HCT116 (cell line): ENCODE data around the gene FAT1. TPM values are rescaled to one million over a fixed set of nuclear protein-coding genes. Genes with fewer than 3 reads are reported as not detected.

ENCODE experiments used
- ATAC-seq: fragments of 200-7000 bp; cut with Tn5 transposase; 2 replicates; pipeline ENCODE4 v1.9.1; 2020; ENCODE audit warnings: mild to moderate bottlenecking, moderate library complexity
- BruUV-seq: library from RNA; stranded (reverse); fragments of 400-500 nt; replicated peaks from 2 replicates; lab custom pipeline; 2021; lab: Mats Ljungman, UMichigan
- CTCF ChIA-PET: fragments of 300-600 bp; sonication (Branson Sonifier 250); formaldehyde crosslinking; loops from one replicate; lab custom pipeline; 2021; ENCODE audit warnings: antibody characterized with exemption; lab: Charles Lee
- POLR2A ChIA-PET: fragments of 300-600, 350-600 bp; sonication (Branson Sonifier 250); formaldehyde crosslinking; loops from one replicate; lab custom pipeline; 2021; ENCODE audit warnings: antibody characterized with exemption; lab: Charles Lee
- RAD21 ChIA-PET, 2 experiments: fragments of 300-600 bp; sonication (Branson Sonifier 250); formaldehyde crosslinking; loops; one replicate each; lab custom pipeline; 2023; ENCODE audit warnings: low total read pairs in 2 of 2; ENCODE audit not compliant: uncharacterized antibody in 2 of 2, unreplicated experiment in 2 of 2, low non-redundant PET in 1 of 2; lab: Charles Lee
- DNase-seq: peaks from one replicate; pipeline ENCODE4 v3.0.0-alpha.2; 2010; ENCODE audit warnings: low read depth, low spot score
- H2AFZ ChIP-seq: fragments of 200-600 bp; shearing (Covaris generic), sonication (generic); 2 replicates; pipeline ENCODE4 v1.6.1; 2017; ENCODE audit warnings: low read depth, mixed run types, mixed read lengths, antibody characterized with exemption, low read length; ENCODE audit not compliant: poor library complexity, severe bottlenecking
- H3K27ac ChIP-seq: 2 replicates; pipeline ENCODE4 v1.5.1; 2012; ENCODE audit warnings: low read depth, low read length
- H3K27me3 ChIP-seq: fragments of 200-600 bp; sonication (generic); 2 replicates; pipeline ENCODE4 v1.6.1; 2016; ENCODE audit warnings: mixed run types, low read length, mixed read lengths; ENCODE audit not compliant: insufficient read depth
- H3K36me3 ChIP-seq, 2 experiments: fragments of 200-500 bp in 1 of 2; fragments of 200-600 bp in 1 of 2; sonication (Bioruptor generic) in 1 of 2; sonication (generic) in 1 of 2; 2 replicates each; pipeline versions ENCODE4 v1.5.1 to v1.6.1; 2014 to 2016; ENCODE audit warnings: low read length in 2 of 2, inconsistent platforms in 1 of 2, mixed read lengths in 1 of 2, mixed run types in 1 of 2; ENCODE audit not compliant: insufficient read depth in 2 of 2, control insufficient read depth in 1 of 2
- H3K4me1 ChIP-seq, 2 experiments: fragments of 200-600 bp in 1 of 2; sonication (generic) in 1 of 2; 2 replicates each; pipeline versions ENCODE4 v1.5.1 to v1.6.1; 2012 to 2017; ENCODE audit warnings: low read length in 2 of 2, inconsistent platforms in 1 of 2, mild to moderate bottlenecking in 1 of 2, mixed read lengths in 1 of 2, mixed run types in 1 of 2, moderate library complexity in 1 of 2; ENCODE audit not compliant: insufficient read depth in 2 of 2, control insufficient read depth in 1 of 2
- H3K4me2 ChIP-seq: fragments of 200-600 bp; sonication (generic); 2 replicates; pipeline ENCODE4 v1.6.1; 2017; ENCODE audit warnings: mixed run types, low read length, mixed read lengths
- H3K4me3 ChIP-seq, 2 experiments: fragments of 200-600 bp in 1 of 2; sonication (generic) in 1 of 2; replicated peaks in 1 of 2; 2 replicates each; pipeline ENCODE4 v1.5.1; 2011 to 2016; ENCODE audit warnings: low read length in 2 of 2, control low read depth in 1 of 2, low read depth in 1 of 2, mild to moderate bottlenecking in 1 of 2, mixed read lengths in 1 of 2, mixed run types in 1 of 2
- H3K79me2 ChIP-seq: fragments of 200-600 bp; sonication (generic); 2 replicates; pipeline ENCODE4 v1.6.1; 2017; ENCODE audit warnings: mild to moderate bottlenecking, mixed run types, low read length, moderate library complexity, mixed read lengths; ENCODE audit not compliant: insufficient read depth
- H3K9ac ChIP-seq: fragments of 200-600 bp; sonication (generic); 2 replicates; pipeline ENCODE4 v1.6.1; 2016; ENCODE audit warnings: low read length, mixed read lengths
- H3K9me2 ChIP-seq: fragments of 200-600 bp; sonication (generic), shearing (Covaris generic); 2 replicates; pipeline ENCODE4 v1.6.1; 2017; ENCODE audit warnings: mixed run types, mild to moderate bottlenecking, moderate library complexity; ENCODE audit not compliant: insufficient read depth
- H3K9me3 ChIP-seq, 2 experiments: fragments of 200-500 bp in 1 of 2; fragments of 200-600 bp in 1 of 2; sonication (Bioruptor generic) in 1 of 2; sonication (generic) in 1 of 2; 2 replicates each; pipeline ENCODE4 v1.6.1; 2014 to 2017; ENCODE audit warnings: low read length in 2 of 2, mixed read lengths in 2 of 2, inconsistent platforms in 1 of 2, low read depth in 1 of 2, mild to moderate bottlenecking in 1 of 2, mixed run types in 1 of 2, moderate library complexity in 1 of 2; ENCODE audit not compliant: control insufficient read depth in 1 of 2, insufficient read depth in 1 of 2
- H4K20me1 ChIP-seq: fragments of 200-600 bp; sonication (generic), shearing (Covaris generic); 2 replicates; pipeline ENCODE4 v1.6.1; 2017; ENCODE audit warnings: mixed run types, mild to moderate bottlenecking, moderate library complexity; ENCODE audit not compliant: insufficient read depth
- EGR1 ChIP-seq: IDR thresholded peaks from 2 replicates; pipeline ENCODE4 v1.6.1; 2012; ENCODE audit warnings: low read depth
- EZH2 ChIP-seq: fragments of 200-600 bp; sonication (generic); IDR thresholded peaks from 2 replicates; pipeline ENCODE4 v1.6.1; 2017; ENCODE audit warnings: antibody characterized with exemption, mixed run types
- EZH2phosphoT487 ChIP-seq: fragments of 200-600 bp; IDR thresholded peaks from 2 replicates; pipeline ENCODE4 v1.6.1; 2018; ENCODE audit warnings: antibody characterized with exemption, borderline replicate concordance
- FOSL1 ChIP-seq: IDR thresholded peaks from 2 replicates; pipeline ENCODE4 v1.6.1; 2012; ENCODE audit warnings: low read depth
- JUND ChIP-seq: IDR thresholded peaks from 2 replicates; pipeline ENCODE4 v1.6.1; 2012
- POLR2A ChIP-seq: IDR thresholded peaks from 2 replicates; pipeline ENCODE4 v1.7.0; 2011; ENCODE audit warnings: borderline replicate concordance; ENCODE audit not compliant: insufficient read depth, insufficient read length; ENCODE audit errors: extremely low read depth
- REST ChIP-seq: IDR thresholded peaks from 2 replicates; pipeline ENCODE4 v1.6.1; 2012; ENCODE audit warnings: low read depth
- SP1 ChIP-seq: IDR thresholded peaks from 2 replicates; pipeline ENCODE4 v1.6.1; 2012; ENCODE audit warnings: low read depth
- YY1 ChIP-seq: IDR thresholded peaks from 2 replicates; pipeline ENCODE4 v1.6.1; 2011; ENCODE audit warnings: low read length, low read depth, moderate library complexity, mild to moderate bottlenecking; ENCODE audit not compliant: insufficient replicate concordance; ENCODE audit errors: extremely low read depth
- ZBTB33 ChIP-seq: IDR thresholded peaks from 2 replicates; pipeline ENCODE4 v1.6.1; 2011; ENCODE audit warnings: mild to moderate bottlenecking, low read length, moderate library complexity; ENCODE audit not compliant: insufficient replicate concordance; ENCODE audit errors: extremely low read depth
- ZFX ChIP-seq: fragments of 450-650 bp; IDR thresholded peaks from 2 replicates; pipeline ENCODE4 v1.6.1; 2017
- intact Hi-C: fragments of 100-400 bp; cut with micrococcal nuclease; formaldehyde crosslinking; loops from 2 replicates; pipeline ENCODE4 v1.10.0; 2022
- total RNA-seq: library from RNA; stranded (reverse); gene quantifications from one replicate; pipeline ENCODE4 v1.2.1, GENCODE V29; 2021; ENCODE audit not compliant: unreplicated experiment

Gene FAT1
- total RNA-seq, 1 experiment from 2014 or later, result 676 TPM

- H3K27ac ChIP-seq, result no peak overlapping the region
- no peak for TF ChIP-seq FOSL1
- no peak for TF ChIP-seq EZH2
- TF ChIP-seq ZFX, result no peak
- no peak for TF ChIP-seq ZBTB33
- TF ChIP-seq EGR1, result no peak
- TF ChIP-seq, all 23 proteins: peak for 0
- Histone ChIP-seq H3K36me3 (peaks cover 85 to 91% of the 10 kb centered on the region in 2 experiments), H3K4me1 (no peaks in the 10 kb centered on the region), H3K79me2 (peaks cover 100% of the 10 kb centered on the region), H4K20me1 (peaks cover 54% of the 10 kb centered on the region), H2AFZ (no peak overlapping the region), H3K9me3 (no peaks in the 10 kb centered on the region), H3K4me3 (no peak overlapping the region), H3K9me2 (no peaks in the 10 kb centered on the region), H3K4me2 (no peak overlapping the region), H3K27me3 (no peaks in the 10 kb centered on the region), H3K9ac (no peak overlapping the region)
- no peak for DNase-seq
- POLR2A ChIA-PET, result no interaction called here
- intact Hi-C loops, result no loop called here
- CTCF ChIA-PET, result interaction anchor here (1.4 kb wide), 1 partner anchor 10 kb away, joined by 5 read pairs; no protein-coding TSS in a partner anchor
- BruUV-seq, result TSS peak; percentile 15
- no peak for ATAC-seq
- RAD21 ChIA-PET, result no interaction called here
Measured at GRCh38 chr4:186596850-186597390, 126.7 kb downstream of the FAT1 start.

GRCh38 chr4:186596346-186596745, 127.3 kb downstream of the FAT1 start:
- Histone ChIP-seq H2AFZ (no peak overlapping the region), H3K27ac (no peak overlapping the region), H3K4me1 (no peaks in the 10 kb centered on the region), H3K36me3 (peaks cover 89% of the 10 kb centered on the region in 2 experiments), H3K9ac (no peak overlapping the region), H3K4me2 (no peak overlapping the region), H3K79me2 (peaks cover 100% of the 10 kb centered on the region), H3K27me3 (no peaks in the 10 kb centered on the region), H4K20me1 (peaks cover 56% of the 10 kb centered on the region), H3K9me3 (no peaks in the 10 kb centered on the region), H3K9me2 (no peaks in the 10 kb centered on the region), H3K4me3 (no peak overlapping the region)
- TF ChIP-seq ZFX (no peak), JUND (no peak), POLR2A (no peak), REST (no peak), ZBTB33 (no peak), YY1 (no peak), EZH2phosphoT487 (no peak), SP1 (no peak)
- CTCF ChIA-PET, result interaction anchor here (1.4 kb wide), 1 partner anchor 9 kb away, joined by 5 read pairs; no protein-coding TSS in a partner anchor
- RAD21 ChIA-PET, result no interaction called here
- intact Hi-C loops, result no loop called here
- POLR2A ChIA-PET, result no interaction called here
- ATAC-seq (no peak), DNase-seq (no peak)
- BruUV-seq, result no TSS peak
